ENCODE data around the gene STEAP3.

DNA sequence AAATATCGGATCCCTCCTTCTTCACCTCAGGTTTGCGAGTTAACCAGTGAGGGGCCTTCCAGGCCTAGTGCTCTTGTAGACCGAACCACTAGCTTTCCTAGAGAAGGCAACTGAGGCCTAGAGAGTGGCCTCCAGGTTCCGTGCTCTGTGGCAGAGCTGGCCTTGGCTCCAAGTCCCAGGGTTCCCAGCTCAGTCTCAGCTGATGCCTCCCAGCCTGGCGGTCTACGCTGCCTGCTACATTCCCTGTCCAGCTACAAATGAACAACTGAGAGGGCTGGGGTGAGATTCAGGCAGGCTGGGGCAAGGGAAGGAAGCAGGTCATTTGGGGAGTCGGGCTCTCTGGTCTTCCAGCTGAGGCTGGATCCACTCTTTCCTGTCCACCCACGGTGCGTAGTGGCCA lies 2.3 kb downstream of the STEAP3 start:
- no peak for TF ChIP-seq POLR2AphosphoS5 (IDR thresholded peaks at IDR 0.05; ENCODE audit: borderline replicate concordance, low read depth, low read length)
- TF ChIP-seq EZH2 (IDR thresholded peaks at IDR 0.05): no peak
